Endothelial cell of umbilical vein (primary cell): ENCODE measurements around the gene DUS1L. TPM values are rescaled to one million over a fixed set of nuclear protein-coding genes. Genes with fewer than 3 reads are reported as not detected.

ENCODE experiments used
- BruUV-seq: library from RNA; stranded (reverse); fragments of 400-500 nt; replicated peaks from 2 replicates; lab custom pipeline; 2021; lab: Mats Ljungman, UMichigan
- CTCF ChIA-PET: fragments of 300-600, 350-600 bp; sonication (Branson Sonifier 250); formaldehyde crosslinking; loops from one replicate; lab custom pipeline; 2021; ENCODE audit warnings: antibody characterized with exemption, inconsistent platforms; lab: Charles Lee
- POLR2A ChIA-PET: fragments of 300-600, 350-600 bp; sonication (Branson Sonifier 250); formaldehyde crosslinking; loops from one replicate; lab custom pipeline; 2021; ENCODE audit warnings: antibody characterized with exemption, inconsistent platforms; lab: Charles Lee
- DNase-seq: peaks from one replicate; pipeline ENCODE4 v3.0.0-alpha.2; 2011; ENCODE audit warnings: low read depth, low spot score
- FAIRE-seq: peaks from 2 replicates; lab custom pipeline; 2011; peaks lifted over from hg19 to GRCh38; lab: Jason Lieb, UNC
- H2AFZ ChIP-seq: 2 replicates; pipeline ENCODE4 v1.6.0; 2012; ENCODE audit warnings: low read depth, low read length, control low read depth, inconsistent platforms
- H3K27ac ChIP-seq: 2 replicates; pipeline ENCODE4 v1.5.1; 2011; ENCODE audit warnings: low read depth, mild to moderate bottlenecking, control low read depth, low read length, moderate library complexity; ENCODE audit not compliant: insufficient read depth
- H3K27me3 ChIP-seq, 2 experiments: 2 replicates each; pipeline versions ENCODE4 v1.6.0 to v1.6.1; 2011; ENCODE audit warnings: low read length in 2 of 2, mixed read lengths in 1 of 2; ENCODE audit not compliant: control insufficient read depth in 2 of 2, insufficient read depth in 2 of 2
- H3K36me3 ChIP-seq, 2 experiments: 2 replicates in 1 of 2; 3 replicates in 1 of 2; pipeline ENCODE4 v1.5.1; 2011; ENCODE audit warnings: low read length in 2 of 2, mild to moderate bottlenecking in 1 of 2, moderate library complexity in 1 of 2; ENCODE audit not compliant: control insufficient read depth in 2 of 2, insufficient read depth in 2 of 2; ENCODE audit errors: extremely low read depth in 1 of 2
- H3K4me1 ChIP-seq: 3 replicates; pipeline ENCODE4 v1.5.1; 2011; ENCODE audit warnings: mild to moderate bottlenecking, low read length; ENCODE audit not compliant: control insufficient read depth, insufficient read depth; ENCODE audit errors: extremely low read depth
- H3K4me2 ChIP-seq: 2 replicates; pipeline ENCODE4 v1.6.1; 2011; ENCODE audit warnings: low read length, control low read depth, mixed read lengths; ENCODE audit not compliant: insufficient read depth
- H3K4me3 ChIP-seq, 3 experiments: fragments of 200-600 bp in 1 of 3; sonication (generic), shearing (Covaris generic) in 1 of 3; replicated peaks in 1 of 3; 2 replicates each; pipeline ENCODE4 v1.5.1; 2011 to 2016; ENCODE audit warnings: control low read depth in 3 of 3, low read length in 3 of 3, mild to moderate bottlenecking in 2 of 3, inconsistent platforms in 1 of 3, low read depth in 1 of 3, moderate library complexity in 1 of 3; ENCODE audit not compliant: insufficient read depth in 1 of 3
- H3K79me2 ChIP-seq: 2 replicates; pipeline ENCODE4 v1.6.0; 2012; ENCODE audit warnings: low read length, inconsistent platforms; ENCODE audit not compliant: control insufficient read depth, insufficient read depth
- H3K9ac ChIP-seq: replicated peaks from 2 replicates; pipeline ENCODE3; 2011; ENCODE audit warnings: low read length, control low read depth; ENCODE audit not compliant: insufficient read depth; ENCODE audit errors: extremely low read depth
- H3K9me1 ChIP-seq: replicated peaks from 3 replicates; pipeline ENCODE4 v1.6.0; 2011; ENCODE audit warnings: mild to moderate bottlenecking, low read length; ENCODE audit not compliant: control insufficient read depth, insufficient read depth; ENCODE audit errors: extremely low read depth
- H3K9me3 ChIP-seq: replicated peaks from 2 replicates; pipeline ENCODE4 v1.5.1; 2012; ENCODE audit warnings: low read length, inconsistent platforms; ENCODE audit not compliant: control insufficient read depth, insufficient read depth
- H4K20me1 ChIP-seq: replicated peaks from 2 replicates; pipeline ENCODE3; 2011; ENCODE audit warnings: mild to moderate bottlenecking, low read length; ENCODE audit not compliant: control insufficient read depth, insufficient read depth; ENCODE audit errors: extremely low read depth
- EZH2 ChIP-seq: IDR thresholded peaks from 2 replicates; pipeline ENCODE4 v1.6.1; 2012; ENCODE audit warnings: borderline replicate concordance, low read depth, mild to moderate bottlenecking, moderate library complexity, low read length, inconsistent platforms; ENCODE audit not compliant: severe bottlenecking
- FOS ChIP-seq: IDR thresholded peaks from 2 replicates; pipeline ENCODE4 v1.6.1; 2011; ENCODE audit warnings: mild to moderate bottlenecking, low read length, moderate library complexity, borderline replicate concordance; ENCODE audit not compliant: insufficient read depth
- GATA2 ChIP-seq: IDR thresholded peaks from 2 replicates; pipeline ENCODE4 v1.7.0; 2011; ENCODE audit warnings: low read depth, mild to moderate bottlenecking, moderate library complexity, mixed read lengths, low read length; ENCODE audit not compliant: insufficient read length, insufficient read depth
- JUN ChIP-seq: IDR thresholded peaks from 2 replicates; pipeline ENCODE4 v1.6.1; 2011; ENCODE audit warnings: borderline replicate concordance, low read depth; ENCODE audit not compliant: insufficient read length, insufficient read depth
- MYC ChIP-seq: IDR thresholded peaks from one replicate; pipeline ENCODE4 v1.6.1; 2011; ENCODE audit warnings: mild to moderate bottlenecking, low read depth, low read length
- POLR2A ChIP-seq: IDR thresholded peaks from 2 replicates; pipeline ENCODE4 v1.6.1; 2012; ENCODE audit warnings: low read depth, mild to moderate bottlenecking, control low read depth, low read length
- POLR2AphosphoS5 ChIP-seq: IDR thresholded peaks from 2 replicates; pipeline ENCODE4 v1.6.1; 2012; ENCODE audit warnings: low read depth, mild to moderate bottlenecking, control low read depth, low read length, moderate library complexity; ENCODE audit not compliant: insufficient read depth
- dilution Hi-C: fragments of 300-500 bp; cut with MboI; formaldehyde crosslinking; loops from one replicate; pipeline ENCODE4 v1.15.0; 2019; ENCODE audit warnings: low sequenced_read_pairs; ENCODE audit not compliant: extremely low pct_ligation_motif_present
- intact Hi-C: fragments of 100-400 bp; cut with micrococcal nuclease; formaldehyde crosslinking; loops from one replicate; pipeline ENCODE4 v1.10.0; 2022
- polyA plus RNA-seq, 4 experiments: library from polyadenylated mRNA; depleted of rRNA in 3 of 4; stranded (reverse) in 3 of 4; unstranded in 1 of 4; fragments of >200 nt; gene quantifications; 2 replicates each; pipeline versions ENCODE4 v1.2.1 to v1.2.3, GENCODE V29; 2011 to 2012; ENCODE audit warnings: missing spikeins in 1 of 4
- total RNA-seq: library from RNA; stranded (reverse); gene quantifications from 2 replicates; pipeline ENCODE4 v1.2.3, GENCODE V29; 2021
- TF ChIP-seq, protein P1 (sequence below), 2 donors: IDR thresholded peaks; 1 replicate in 1 of 2; 2 replicates in 1 of 2; pipeline ENCODE4 v1.5.1; 2011; ENCODE audit warnings: low read length in 2 of 2, mild to moderate bottlenecking in 2 of 2, moderate library complexity in 2 of 2, control low read depth in 1 of 2, inconsistent platforms in 1 of 2, low read depth in 1 of 2; ENCODE audit not compliant: insufficient read depth in 1 of 2; ENCODE audit errors: extremely low read depth in 1 of 2
- TF ChIP-seq, protein P2 (sequence below): IDR thresholded peaks from 2 replicates; pipeline ENCODE4 v1.6.1; 2011; ENCODE audit not compliant: insufficient read depth, insufficient read length

Gene DUS1L
- total and polyA plus RNA-seq, 2 donors (not counting 3 experiments of a cell fraction or from before 2014, with no cell fraction given), result 60.1 to 92.9 TPM

DNA sequence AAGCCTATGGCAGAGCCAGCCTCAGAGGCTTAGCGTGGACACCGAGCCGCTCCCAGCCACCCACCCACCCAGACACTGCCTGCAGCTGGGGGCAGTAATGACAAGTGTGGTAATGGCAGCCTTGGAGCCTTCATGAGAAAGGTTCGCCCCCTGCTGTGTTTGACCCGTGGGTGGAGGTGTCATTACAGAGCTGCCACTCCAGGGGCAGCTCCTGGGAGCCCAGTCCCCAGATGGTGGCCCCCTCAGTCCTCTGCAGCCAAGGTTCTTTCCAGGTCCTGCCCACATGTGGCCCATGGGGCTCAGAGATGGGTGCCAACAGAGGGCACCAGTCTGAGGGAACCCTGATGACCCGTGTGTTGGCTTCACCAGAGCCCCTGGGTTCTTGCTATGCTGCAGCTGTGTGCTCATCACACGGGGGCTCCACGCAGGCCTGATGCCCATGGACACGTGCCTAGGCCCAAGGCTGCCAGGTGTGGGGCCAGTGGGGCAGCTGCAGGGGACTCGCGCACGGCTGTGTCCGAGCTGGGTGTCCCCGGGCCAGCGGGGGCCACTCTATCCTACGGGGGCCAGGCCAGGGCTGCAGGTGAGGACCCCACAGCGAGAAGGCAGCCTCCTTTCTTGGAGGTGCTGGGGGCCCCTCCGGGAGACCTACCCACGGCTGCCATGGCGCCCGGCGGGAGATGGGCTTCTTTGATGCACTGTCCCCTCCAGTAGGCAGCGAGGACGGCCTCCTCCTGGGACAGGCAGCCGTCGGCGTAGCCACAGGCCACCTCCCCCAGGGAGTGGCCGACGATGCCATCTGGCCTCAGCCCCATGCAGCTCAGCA is 24.3 kb upstream of the DUS1L start:
- peaks cover 36 to 78% of the 10 kb centered on the region in 2 experiments for H3K36me3 ChIP-seq
- no peaks in the 10 kb centered on the region for H3K27me3 ChIP-seq
- no peaks in the 10 kb centered on the region for H4K20me1 ChIP-seq
- H3K9me1 ChIP-seq, result no peaks in the 10 kb centered on the region
- peaks cover 28% of the 10 kb centered on the region for H3K79me2 ChIP-seq
- CTCF ChIA-PET, result interaction anchor here (0.5 to 4.4 kb wide), 2 partner anchors 59 to 183 kb away, joined by 4 to 13 read pairs; partner anchors contain the start of genes CSNK1D and RAC3
- POLR2A ChIA-PET, result no interaction called here
- H3K9me3 ChIP-seq, result no peaks in the 10 kb centered on the region
- H2AFZ ChIP-seq, result no peak overlapping the region
- no TSS peak for BruUV-seq
- DNase-seq (no peak), FAIRE-seq (no peak)
- no peak overlapping the region for H3K4me3 ChIP-seq
- no peak overlapping the region for H3K27ac ChIP-seq
- intact Hi-C loops (no loop called here), dilution Hi-C loops (no loop called here)
- no peak overlapping the region for H3K9ac ChIP-seq
- no peak overlapping the region for H3K4me2 ChIP-seq
- H3K4me1 ChIP-seq, result no peaks in the 10 kb centered on the region
- no peak for TF ChIP-seq GATA2
- TF ChIP-seq, protein P1, sequence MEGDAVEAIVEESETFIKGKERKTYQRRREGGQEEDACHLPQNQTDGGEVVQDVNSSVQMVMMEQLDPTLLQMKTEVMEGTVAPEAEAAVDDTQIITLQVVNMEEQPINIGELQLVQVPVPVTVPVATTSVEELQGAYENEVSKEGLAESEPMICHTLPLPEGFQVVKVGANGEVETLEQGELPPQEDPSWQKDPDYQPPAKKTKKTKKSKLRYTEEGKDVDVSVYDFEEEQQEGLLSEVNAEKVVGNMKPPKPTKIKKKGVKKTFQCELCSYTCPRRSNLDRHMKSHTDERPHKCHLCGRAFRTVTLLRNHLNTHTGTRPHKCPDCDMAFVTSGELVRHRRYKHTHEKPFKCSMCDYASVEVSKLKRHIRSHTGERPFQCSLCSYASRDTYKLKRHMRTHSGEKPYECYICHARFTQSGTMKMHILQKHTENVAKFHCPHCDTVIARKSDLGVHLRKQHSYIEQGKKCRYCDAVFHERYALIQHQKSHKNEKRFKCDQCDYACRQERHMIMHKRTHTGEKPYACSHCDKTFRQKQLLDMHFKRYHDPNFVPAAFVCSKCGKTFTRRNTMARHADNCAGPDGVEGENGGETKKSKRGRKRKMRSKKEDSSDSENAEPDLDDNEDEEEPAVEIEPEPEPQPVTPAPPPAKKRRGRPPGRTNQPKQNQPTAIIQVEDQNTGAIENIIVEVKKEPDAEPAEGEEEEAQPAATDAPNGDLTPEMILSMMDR (IDR thresholded peaks at IDR 0.05; ENCODE audit: extremely low read depth in 1 of 2, insufficient read depth in 1 of 2, low read depth in 1 of 2, low read length in 2 of 2), result no peak
- no peak for TF ChIP-seq EZH2
- TF ChIP-seq, protein P2, sequence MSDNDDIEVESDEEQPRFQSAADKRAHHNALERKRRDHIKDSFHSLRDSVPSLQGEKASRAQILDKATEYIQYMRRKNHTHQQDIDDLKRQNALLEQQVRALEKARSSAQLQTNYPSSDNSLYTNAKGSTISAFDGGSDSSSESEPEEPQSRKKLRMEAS, result no peak
- TF ChIP-seq POLR2AphosphoS5, result no peak
- no peak for TF ChIP-seq POLR2A
- no peak for TF ChIP-seq FOS
- no peak for TF ChIP-seq JUN
- TF ChIP-seq MYC, result no peak
